ENCODE data around the gene HSD17B12.
A peak's percentile ranks its signal among the peaks of the same experiment; 100 is the strongest.

Gene HSD17B12

GRCh38 chr11:43812471-43812870 lies 131.9 kb downstream of the HSD17B12 start:
- DNase-seq: no peak

- DNase-seq: no peak
Measured at GRCh38 chr11:43818220-43818619, 137.7 kb downstream of the HSD17B12 start.

GRCh38 chr11:43819926-43820325 lies 139.4 kb downstream of the HSD17B12 start:
- DNase-seq: no peak

GRCh38 chr11:43823316-43823715 lies 142.8 kb downstream of the HSD17B12 start:
- no peak for DNase-seq

GRCh38 chr11:43823851-43824250 lies 143.3 kb downstream of the HSD17B12 start:
- DNase-seq: no peak

- no peak for DNase-seq
Measured at GRCh38 chr11:43825217-43825816, 144.8 kb downstream of the HSD17B12 start.

- peak; percentile 80 for DNase-seq
Measured at GRCh38 chr11:43830928-43831440, 150.4 kb downstream of the HSD17B12 start.

- no peak for DNase-seq
Measured at GRCh38 chr11:43832536-43832935, 152.0 kb downstream of the HSD17B12 start.

- DNase-seq: no peak
Measured at GRCh38 chr11:43833657-43834073, 153.1 kb downstream of the HSD17B12 start.

GRCh38 chr11:43834286-43834685 lies 153.7 kb downstream of the HSD17B12 start:
- DNase-seq: no peak

GRCh38 chr11:43835104-43835503 lies 154.6 kb downstream of the HSD17B12 start:
- no peak for DNase-seq

GRCh38 chr11:43837879-43838278 lies 157.3 kb downstream of the HSD17B12 start:
- no peak for DNase-seq

GRCh38 chr11:43842021-43842420 lies 161.5 kb downstream of the HSD17B12 start:
- DNase-seq: no peak

- DNase-seq: no peak
Measured at GRCh38 chr11:43845816-43846215, 165.3 kb downstream of the HSD17B12 start.

GRCh38 chr11:43852057-43852636 lies 171.6 kb downstream of the HSD17B12 start:
- DNase-seq: peak; percentile 80

GRCh38 chr11:43853781-43854180 lies 173.2 kb downstream of the HSD17B12 start:
- DNase-seq: no peak

GRCh38 chr11:43856993-43857392 lies 176.5 kb downstream of the HSD17B12 start:
- no peak for DNase-seq

- no peak for DNase-seq
Measured at GRCh38 chr11:43861141-43861540, 180.6 kb downstream of the HSD17B12 start.

- no peak for DNase-seq
Measured at GRCh38 chr11:43866520-43866919, 186.0 kb downstream of the HSD17B12 start.

- no peak for DNase-seq
Measured at GRCh38 chr11:43866969-43867368, 186.4 kb downstream of the HSD17B12 start.

- DNase-seq: no peak
Measured at GRCh38 chr11:43868852-43869567, 188.5 kb downstream of the HSD17B12 start.

- no peak for DNase-seq
Measured at GRCh38 chr11:43871051-43871450, 190.5 kb downstream of the HSD17B12 start.

GRCh38 chr11:43872995-43873394 lies 192.5 kb downstream of the HSD17B12 start:
- DNase-seq: no peak

GRCh38 chr11:43874078-43874477 lies 193.5 kb downstream of the HSD17B12 start:
- no peak for DNase-seq

All from activated effector memory CD4-positive, alpha-beta T cell treated with anti-CD3 and anti-CD28 coated beads, Interleukin-2, amount 50 U/mL, for 16 hours (primary cell).